GM23248 (cell line): ENCODE measurements around the gene FBLN2. TPM values are rescaled to one million over a fixed set of nuclear protein-coding genes. Genes with fewer than 3 reads are reported as not detected.

Experiments used
- DNase-seq: peaks from one replicate; pipeline ENCODE4 v3.0.0-alpha.2; 2015
- H2AFZ ChIP-seq: fragments of 200-600 bp; sonication (generic); 2 replicates; pipeline ENCODE4 v1.6.1; 2016; ENCODE audit warnings: antibody characterized with exemption
- H3F3A ChIP-seq: fragments of 200-600 bp; sonication (generic); 2 replicates; pipeline ENCODE4 v1.6.1; 2016; ENCODE audit warnings: mild to moderate bottlenecking, antibody characterized with exemption, mixed run types; ENCODE audit not compliant: insufficient read depth
- H3K27ac ChIP-seq: fragments of 200-600 bp; sonication (generic); 2 replicates; pipeline ENCODE4 v1.5.1; 2016; ENCODE audit warnings: mild to moderate bottlenecking
- H3K27me3 ChIP-seq: fragments of 200-600 bp; sonication (generic); replicated peaks from 2 replicates; pipeline ENCODE4 v1.6.1; 2016; ENCODE audit warnings: mild to moderate bottlenecking; ENCODE audit not compliant: insufficient read depth
- H3K36me3 ChIP-seq: fragments of 200-600 bp; sonication (generic); 2 replicates; pipeline ENCODE4 v1.6.1; 2016; ENCODE audit warnings: low read depth, mild to moderate bottlenecking
- H3K4me1 ChIP-seq: fragments of 200-600 bp; sonication (generic); 2 replicates; pipeline ENCODE4 v1.6.1; 2016; ENCODE audit warnings: mild to moderate bottlenecking; ENCODE audit not compliant: insufficient read depth
- H3K4me2 ChIP-seq: fragments of 200-600 bp; sonication (generic); one replicate; pipeline ENCODE4 v1.6.1; 2016; ENCODE audit warnings: mild to moderate bottlenecking; ENCODE audit not compliant: unreplicated experiment
- H3K4me3 ChIP-seq: fragments of 200-600 bp; sonication (generic); 2 replicates; pipeline ENCODE4 v1.5.1; 2016; ENCODE audit warnings: mild to moderate bottlenecking
- H3K79me2 ChIP-seq: fragments of 200-600 bp; sonication (generic); 2 replicates; pipeline ENCODE4 v1.6.1; 2016; ENCODE audit warnings: mild to moderate bottlenecking; ENCODE audit not compliant: insufficient read depth
- H3K9ac ChIP-seq: fragments of 200-600 bp; sonication (generic); 2 replicates; pipeline ENCODE4 v1.6.1; 2016; ENCODE audit warnings: mild to moderate bottlenecking
- H3K9me2 ChIP-seq: fragments of 200-600 bp; sonication (generic); 2 replicates; pipeline ENCODE4 v1.6.1; 2016; ENCODE audit warnings: mixed run types, mild to moderate bottlenecking, moderate library complexity; ENCODE audit not compliant: insufficient read depth
- H3K9me3 ChIP-seq: fragments of 200-600 bp; sonication (generic); one replicate; pipeline ENCODE4 v1.6.1; 2017; ENCODE audit warnings: low read depth
- H4K20me1 ChIP-seq: fragments of 200-600 bp; sonication (generic); 2 replicates; pipeline ENCODE4 v1.6.0; 2016; ENCODE audit not compliant: insufficient read depth
- EZH2 ChIP-seq: fragments of 200-600 bp; sonication (generic); IDR thresholded peaks from 2 replicates; pipeline ENCODE4 v1.6.1; 2018; ENCODE audit warnings: antibody characterized with exemption, mild to moderate bottlenecking; ENCODE audit not compliant: insufficient read depth, poor library complexity, severe bottlenecking
- EZH2phosphoT487 ChIP-seq: fragments of 200-600 bp; sonication (generic); IDR thresholded peaks from 2 replicates; pipeline ENCODE4 v1.6.1; 2018; ENCODE audit warnings: antibody characterized with exemption, moderate library complexity, mild to moderate bottlenecking, low read depth; ENCODE audit not compliant: insufficient read depth
- WGBS, 2 experiments: methylation state at CpG; one replicate each; pipeline ENCODE4 v1.1.6; 2015 to 2017; ENCODE audit warnings: low lambda C conversion rate in 2 of 2, low coverage in 1 of 2; ENCODE audit errors: missing lambda C conversion rate in 2 of 2; 5-methylcytosine and 5-hydroxymethylcytosine counted together
- in situ Hi-C: fragments of 300-500 bp; cut with MboI; formaldehyde crosslinking; loops from 2 replicates; pipeline ENCODE4 v1.15.0; 2020
- polyA plus RNA-seq: library from polyadenylated mRNA; unstranded; fragments of >200 nt; fragmentation: Nextera tagmentation; extraction: Ambion mirVana; gene quantifications from 2 replicates; pipeline ENCODE4 v1.2.1, GENCODE V29; 2016
- total RNA-seq: library from RNA; depleted of rRNA; stranded (reverse); fragments of >200 nt; shearing (Covaris generic); gene quantifications from 2 replicates; pipeline ENCODE4 v1.2.3, GENCODE V29; 2014

FBLN2 gene
- total and polyA plus RNA-seq, 2 experiments from 2014 or later: 447 to 636 TPM

DNA sequence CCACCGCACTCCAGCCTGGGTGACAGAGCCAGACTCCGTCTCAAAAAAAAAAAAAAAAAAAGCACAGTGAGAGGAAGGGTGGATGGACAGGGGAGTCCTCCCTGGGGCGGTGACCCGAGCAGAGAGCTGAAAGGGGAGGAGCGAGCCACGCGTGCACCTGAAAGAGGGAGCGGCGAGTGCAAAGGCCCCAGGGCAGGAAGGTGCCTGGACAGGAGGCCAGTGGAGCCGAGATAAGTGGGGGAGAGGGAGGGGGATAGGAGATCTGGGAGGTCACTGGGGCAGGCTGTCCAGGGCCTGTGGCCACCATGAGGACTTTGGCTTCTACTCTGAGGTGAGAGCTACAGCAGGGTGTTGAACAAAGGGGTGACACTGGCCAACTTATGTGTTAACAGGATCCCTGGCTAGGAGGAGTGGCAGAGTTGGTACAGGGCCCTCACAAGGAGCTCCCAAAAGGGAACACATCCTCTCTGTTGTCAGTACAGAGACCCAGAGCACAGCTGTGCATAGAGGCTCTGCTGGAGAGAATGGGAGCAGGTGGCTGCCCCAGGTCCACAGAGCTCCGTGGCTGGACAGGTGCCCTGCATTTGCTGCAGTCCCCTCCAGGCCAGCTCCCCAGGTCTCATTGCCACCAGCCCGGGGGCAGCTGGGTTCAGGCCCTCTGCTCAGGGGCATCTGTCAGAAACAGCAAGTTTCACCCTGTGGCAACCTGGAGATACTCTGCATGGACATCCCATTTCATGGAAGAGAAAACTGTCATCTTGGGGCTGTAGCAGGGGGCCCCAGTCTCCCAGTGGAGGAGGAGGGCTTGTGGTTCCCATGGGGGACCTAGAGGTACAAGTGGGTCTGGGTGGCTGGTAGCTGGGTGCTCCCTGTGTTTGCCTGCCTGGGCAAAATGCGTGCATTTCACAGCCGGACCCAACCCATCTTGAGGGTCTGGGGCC is 28.5 kb downstream of the FBLN2 start:
- no peak for TF ChIP-seq EZH2
- TF ChIP-seq EZH2phosphoT487: no peak

DNA sequence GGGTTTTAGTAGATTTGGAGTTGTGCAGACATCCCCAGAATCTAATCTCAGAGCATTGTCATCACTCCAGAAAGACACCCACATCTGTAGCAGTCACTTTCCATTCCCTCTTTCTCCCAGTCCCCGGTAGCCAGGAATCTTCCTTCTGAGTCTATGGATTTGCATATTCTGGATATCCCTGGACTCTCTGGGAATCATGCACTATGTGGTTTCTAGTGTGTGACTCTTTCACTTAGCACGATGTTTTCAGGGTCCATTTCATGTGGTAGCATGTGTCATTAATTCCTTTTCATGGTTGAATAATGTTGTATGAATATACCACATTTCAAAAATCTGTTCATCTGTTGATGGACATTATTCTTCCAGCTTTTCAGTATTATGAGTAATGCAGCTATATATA is 29.3 kb downstream of the FBLN2 start:
- in situ Hi-C loops: no loop called here
- Histone ChIP-seq H4K20me1 (no peaks in the 10 kb centered on the region), H3F3A (peaks cover 19% of the 10 kb centered on the region), H3K9ac (no peak overlapping the region), H3K9me2 (no peaks in the 10 kb centered on the region), H3K4me2 (no peak overlapping the region), H3K4me1 (peaks cover 32% of the 10 kb centered on the region), H3K4me3 (no peak overlapping the region), H3K27me3 (no peaks in the 10 kb centered on the region), H3K36me3 (no peaks in the 10 kb centered on the region), H3K9me3 (no peaks in the 10 kb centered on the region), H2AFZ (no peak overlapping the region), H3K79me2 (peaks cover 23% of the 10 kb centered on the region), H3K27ac (peak overlapping the region; percentile 65)
- DNase-seq: peak; percentile 57
- TF ChIP-seq EZH2phosphoT487 (no peak), EZH2 (no peak)
- WGBS, 2 experiments: 41 to 42% methylated on average over 2 of the region's 2 CpGs

More for the DNA sequence above, 28.5 kb downstream of the FBLN2 start:
- no peak overlapping the region for H3K27ac ChIP-seq
- peaks cover 19% of the 10 kb centered on the region for H3F3A ChIP-seq
- H4K20me1 ChIP-seq: no peaks in the 10 kb centered on the region
- no peaks in the 10 kb centered on the region for H3K9me2 ChIP-seq
- H3K79me2 ChIP-seq: peaks cover 19% of the 10 kb centered on the region
- no peak overlapping the region for H3K4me2 ChIP-seq
- peaks cover 32% of the 10 kb centered on the region for H3K4me1 ChIP-seq
- H3K27me3 ChIP-seq: no peaks in the 10 kb centered on the region
- no peak overlapping the region for H3K4me3 ChIP-seq
- H3K9me3 ChIP-seq: no peaks in the 10 kb centered on the region
- DNase-seq: no peak
- no peaks in the 10 kb centered on the region for H3K36me3 ChIP-seq
- no peak overlapping the region for H2AFZ ChIP-seq
- in situ Hi-C loops: no loop called here
- H3K9ac ChIP-seq: no peak overlapping the region
- whole genome bisulfite sequencing, 2 experiments: 82 to 91% methylated on average over 13 to 14 of the region's 14 CpGs

DNA sequence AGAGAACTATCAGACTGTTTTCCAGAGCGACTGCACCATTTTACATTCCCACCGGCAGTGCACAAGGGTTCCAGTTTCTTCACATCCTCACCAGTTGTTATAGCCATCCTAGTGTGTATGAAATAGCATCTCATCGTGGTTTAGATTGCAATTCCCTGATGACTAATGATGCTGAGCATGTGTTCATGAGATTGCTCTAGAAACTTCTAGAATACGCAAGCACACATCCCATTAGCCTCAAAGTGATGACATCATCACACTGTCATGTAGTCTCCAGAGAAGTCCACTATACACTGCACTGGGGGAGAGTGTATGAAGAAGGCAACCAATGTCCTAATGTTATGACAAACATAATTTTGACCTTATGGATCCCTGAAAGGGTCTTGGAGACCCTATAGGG is 30.1 kb downstream of the FBLN2 start:
- no peaks in the 10 kb centered on the region for H3K36me3 ChIP-seq
- H2AFZ ChIP-seq: no peak overlapping the region
- H3K4me3 ChIP-seq: no peak overlapping the region
- DNase-seq: peak; percentile 94
- TF ChIP-seq EZH2 (no peak), EZH2phosphoT487 (no peak)
- H4K20me1 ChIP-seq: no peaks in the 10 kb centered on the region
- peaks cover 30% of the 10 kb centered on the region for H3K4me1 ChIP-seq
- peaks cover 31% of the 10 kb centered on the region for H3K79me2 ChIP-seq
- peaks cover 19% of the 10 kb centered on the region for H3F3A ChIP-seq
- no peaks in the 10 kb centered on the region for H3K27me3 ChIP-seq
- peak overlapping the region; percentile 65 for H3K27ac ChIP-seq
- no peak overlapping the region for H3K4me2 ChIP-seq
- in situ Hi-C loops: no loop called here
- H3K9me2 ChIP-seq: no peaks in the 10 kb centered on the region
- 58 to 61% methylated on average over 4 of the region's 4 CpGs for WGBS, 2 experiments
- no peak overlapping the region for H3K9ac ChIP-seq
- H3K9me3 ChIP-seq: no peaks in the 10 kb centered on the region

DNA sequence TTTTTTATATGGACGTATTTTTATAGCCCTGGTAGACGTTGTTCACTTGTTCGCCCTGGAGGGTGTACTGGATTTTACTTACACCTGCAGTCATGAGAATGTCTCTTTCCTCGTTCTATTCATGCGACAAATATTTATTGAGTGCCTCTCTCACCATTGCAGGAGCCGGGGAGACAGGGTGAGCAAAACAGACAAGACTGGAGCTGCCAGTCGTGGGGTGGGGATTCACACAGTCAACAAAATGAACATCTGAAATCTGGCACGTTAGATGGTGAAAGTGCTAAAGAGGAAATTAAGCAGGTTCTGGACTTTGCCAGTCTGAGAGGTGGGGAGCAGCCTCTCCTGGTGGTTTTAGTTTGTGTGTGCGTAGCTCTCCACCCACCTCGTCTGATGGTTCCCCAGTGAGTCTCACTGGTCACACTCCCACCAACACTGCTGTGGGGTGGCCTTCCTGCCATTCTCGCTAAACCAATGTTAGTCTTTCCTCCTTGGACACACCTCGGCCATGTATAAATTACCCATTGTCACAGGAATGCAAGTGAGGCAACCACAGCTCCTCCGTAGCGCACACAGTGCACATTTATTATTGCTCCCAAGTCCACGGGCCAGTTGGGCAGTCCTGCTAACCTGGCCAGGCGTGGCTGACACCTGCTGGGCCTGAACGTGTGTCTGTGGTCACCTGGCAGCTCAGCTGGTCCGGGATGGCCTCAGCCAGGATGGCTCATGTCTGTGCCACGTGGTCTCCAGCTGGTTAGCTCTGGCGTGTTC is 31.5 kb downstream of the FBLN2 start:
- no peak overlapping the region for H3K4me2 ChIP-seq
- no peak for TF ChIP-seq EZH2phosphoT487
- TF ChIP-seq EZH2: no peak
- H3K9ac ChIP-seq: no peak overlapping the region
- DNase-seq: no peak
- in situ Hi-C loops: no loop called here
- H2AFZ ChIP-seq: no peak overlapping the region
- 48 to 49% methylated on average over 20 of the region's 20 CpGs for WGBS, 2 experiments
- no peak overlapping the region for H3K27ac ChIP-seq
- H3K27me3 ChIP-seq: no peaks in the 10 kb centered on the region
- peaks cover 43% of the 10 kb centered on the region for H3K79me2 ChIP-seq
- no peaks in the 10 kb centered on the region for H3K9me3 ChIP-seq
- no peaks in the 10 kb centered on the region for H3K36me3 ChIP-seq
- H3K4me3 ChIP-seq: no peak overlapping the region
- peaks cover 19% of the 10 kb centered on the region for H3F3A ChIP-seq
- peaks cover 16% of the 10 kb centered on the region for H3K4me1 ChIP-seq
- no peaks in the 10 kb centered on the region for H4K20me1 ChIP-seq
- no peaks in the 10 kb centered on the region for H3K9me2 ChIP-seq
